Measurements from ENCODE around the gene RPL37A. TPM values are rescaled to one million over a fixed set of nuclear protein-coding genes. Genes with fewer than 3 reads are reported as not detected.

RPL37A gene
- total RNA-seq, 2 experiments from 2014 or later, result 2,088 to 2,348 TPM

GRCh38 chr2:216477283-216478035 is 21.2 kb upstream of the RPL37A start:
- DNase-seq, result no peak
- Mint-ChIP-seq H3K27ac (no peak overlapping the region), H3K4me3 (no peak overlapping the region), H3K9me3 (no peaks in the 10 kb centered on the region), H3K36me3 (ENCODE audit: low read depth) (peaks cover 47% of the 10 kb centered on the region), H3K27me3 (no peaks in the 10 kb centered on the region), H3K4me1 (peaks cover 18% of the 10 kb centered on the region)
- ChIA-PET CTCF (interaction anchor here (0.6 to 1.5 kb wide), 3 partner anchors 12 to 268 kb away, joined by 3 read pairs; no protein-coding TSS in a partner anchor), POLR2A (no interaction called here)

GRCh38 chr2:216478151-216478550 is 20.5 kb upstream of the RPL37A start:
- no peak for DNase-seq
- H3K27ac Mint-ChIP-seq, result no peak overlapping the region
- no peaks in the 10 kb centered on the region for H3K9me3 Mint-ChIP-seq
- H3K4me1 Mint-ChIP-seq, result peaks cover 18% of the 10 kb centered on the region
- H3K27me3 Mint-ChIP-seq, result no peaks in the 10 kb centered on the region
- H3K4me3 Mint-ChIP-seq, result no peak overlapping the region
- H3K36me3 Mint-ChIP-seq (ENCODE audit: low read depth), result peaks cover 52% of the 10 kb centered on the region
- ChIA-PET POLR2A (no interaction called here), CTCF (interaction anchor here (1.5 kb wide), 2 partner anchors 11 to 14 kb away, joined by 3 read pairs; no protein-coding TSS in a partner anchor)

- Mint-ChIP-seq H3K4me3 (no peak overlapping the region), H3K4me1 (peaks cover 18% of the 10 kb centered on the region), H3K9me3 (no peaks in the 10 kb centered on the region), H3K27ac (peak overlapping the region; percentile 25), H3K36me3 (ENCODE audit: low read depth) (peaks cover 50% of the 10 kb centered on the region), H3K27me3 (no peaks in the 10 kb centered on the region)
- no peak for DNase-seq
- ChIA-PET CTCF (interaction anchor here (1.5 kb wide), 2 partner anchors 11 to 13 kb away, joined by 3 read pairs; no protein-coding TSS in a partner anchor), POLR2A (no interaction called here)
Measured at GRCh38 chr2:216478791-216479190, 19.9 kb upstream of the RPL37A start.

- POLR2A ChIA-PET, result no interaction called here
- DNase-seq, result no peak
- no peaks in the 10 kb centered on the region for H3K27me3 Mint-ChIP-seq
- peaks cover 10% of the 10 kb centered on the region for H3K4me1 Mint-ChIP-seq
- peaks cover 49% of the 10 kb centered on the region for H3K36me3 Mint-ChIP-seq (ENCODE audit: low read depth)
- no peaks in the 10 kb centered on the region for H3K9me3 Mint-ChIP-seq
- CTCF ChIA-PET, result interaction anchor here (1.9 kb wide), 1 partner anchor 18 kb away, joined by 4 read pairs; the partner anchor contains the start of gene RPL37A
- H3K27ac Mint-ChIP-seq, result no peak overlapping the region
- H3K4me3 Mint-ChIP-seq, result no peak overlapping the region
Measured at GRCh38 chr2:216480221-216480620, 18.4 kb upstream of the RPL37A start.

GRCh38 chr2:216482640-216483039 is 16.0 kb upstream of the RPL37A start:
- Mint-ChIP-seq H3K27me3 (no peaks in the 10 kb centered on the region), H3K9me3 (no peaks in the 10 kb centered on the region), H3K4me3 (no peak overlapping the region), H3K36me3 (ENCODE audit: low read depth) (peaks cover 31% of the 10 kb centered on the region), H3K27ac (no peak overlapping the region), H3K4me1 (no peaks in the 10 kb centered on the region)
- CTCF ChIA-PET, result interaction anchor here (0.9 kb wide), 1 partner anchor 14 kb away, joined by 3 read pairs; no protein-coding TSS in a partner anchor
- DNase-seq, result no peak
- POLR2A ChIA-PET, result interaction anchor here (1.4 kb wide), 1 partner anchor 16 kb away, joined by 3 read pairs; the partner anchor contains the start of gene RPL37A

- DNase-seq, result no peak
- ChIA-PET POLR2A (no interaction called here), CTCF (no interaction called here)
- H3K4me3 Mint-ChIP-seq, result no peak overlapping the region
- peaks cover 17% of the 10 kb centered on the region for H3K36me3 Mint-ChIP-seq (ENCODE audit: low read depth)
- peaks cover 5% of the 10 kb centered on the region for H3K4me1 Mint-ChIP-seq
- no peaks in the 10 kb centered on the region for H3K27me3 Mint-ChIP-seq
- H3K27ac Mint-ChIP-seq, result no peak overlapping the region
- no peaks in the 10 kb centered on the region for H3K9me3 Mint-ChIP-seq
Measured at GRCh38 chr2:216485237-216485636, 13.4 kb upstream of the RPL37A start.

GRCh38 chr2:216485745-216486144 is 12.9 kb upstream of the RPL37A start:
- H3K4me3 Mint-ChIP-seq, result no peak overlapping the region
- H3K36me3 Mint-ChIP-seq (ENCODE audit: low read depth), result peaks cover 13% of the 10 kb centered on the region
- ChIA-PET POLR2A (no interaction called here), CTCF (no interaction called here)
- H3K9me3 Mint-ChIP-seq, result no peaks in the 10 kb centered on the region
- DNase-seq, result no peak
- H3K4me1 Mint-ChIP-seq, result peaks cover 5% of the 10 kb centered on the region
- H3K27ac Mint-ChIP-seq, result no peak overlapping the region
- H3K27me3 Mint-ChIP-seq, result no peaks in the 10 kb centered on the region

GRCh38 chr2:216486271-216486670 is 12.4 kb upstream of the RPL37A start:
- ChIA-PET CTCF (no interaction called here), POLR2A (no interaction called here)
- no peak overlapping the region for H3K27ac Mint-ChIP-seq
- H3K27me3 Mint-ChIP-seq, result no peaks in the 10 kb centered on the region
- peaks cover 11% of the 10 kb centered on the region for H3K36me3 Mint-ChIP-seq (ENCODE audit: low read depth)
- DNase-seq, result no peak
- no peaks in the 10 kb centered on the region for H3K9me3 Mint-ChIP-seq
- H3K4me3 Mint-ChIP-seq, result no peak overlapping the region
- H3K4me1 Mint-ChIP-seq, result peaks cover 5% of the 10 kb centered on the region

- H3K36me3 Mint-ChIP-seq (ENCODE audit: low read depth), result peaks cover 9% of the 10 kb centered on the region
- H3K27ac Mint-ChIP-seq, result no peak overlapping the region
- H3K9me3 Mint-ChIP-seq, result no peaks in the 10 kb centered on the region
- POLR2A ChIA-PET, result no interaction called here
- CTCF ChIA-PET, result no interaction called here
- DNase-seq, result no peak
- H3K4me1 Mint-ChIP-seq, result peaks cover 5% of the 10 kb centered on the region
- H3K27me3 Mint-ChIP-seq, result no peaks in the 10 kb centered on the region
- H3K4me3 Mint-ChIP-seq, result no peak overlapping the region
Measured at GRCh38 chr2:216486708-216487107, 11.9 kb upstream of the RPL37A start.

- H3K27me3 Mint-ChIP-seq, result no peaks in the 10 kb centered on the region
- CTCF ChIA-PET, result no interaction called here
- no peaks in the 10 kb centered on the region for H3K9me3 Mint-ChIP-seq
- H3K27ac Mint-ChIP-seq, result no peak overlapping the region
- peaks cover 5% of the 10 kb centered on the region for H3K4me1 Mint-ChIP-seq
- no peak for DNase-seq
- POLR2A ChIA-PET, result no interaction called here
- no peak overlapping the region for H3K4me3 Mint-ChIP-seq
- no peaks in the 10 kb centered on the region for H3K36me3 Mint-ChIP-seq (ENCODE audit: low read depth)
Measured at GRCh38 chr2:216490061-216490460, 8.6 kb upstream of the RPL37A start.

- H3K4me1 Mint-ChIP-seq, result peaks cover 18% of the 10 kb centered on the region
- no peaks in the 10 kb centered on the region for H3K9me3 Mint-ChIP-seq
- ChIA-PET CTCF (interaction anchor here (0.6 to 0.9 kb wide), 2 partner anchors 13 to 1050 kb away, joined by 3 to 5 read pairs; no protein-coding TSS in a partner anchor), POLR2A (no interaction called here)
- DNase-seq, result no peak
- H3K36me3 Mint-ChIP-seq (ENCODE audit: low read depth), result no peaks in the 10 kb centered on the region
- no peak overlapping the region for H3K4me3 Mint-ChIP-seq
- H3K27me3 Mint-ChIP-seq, result no peaks in the 10 kb centered on the region
- no peak overlapping the region for H3K27ac Mint-ChIP-seq
Measured at GRCh38 chr2:216491793-216492596, 6.6 kb upstream of the RPL37A start.

GRCh38 chr2:216492597-216493333 is 5.9 kb upstream of the RPL37A start:
- H3K27ac Mint-ChIP-seq, result no peak overlapping the region
- H3K27me3 Mint-ChIP-seq, result no peaks in the 10 kb centered on the region
- H3K9me3 Mint-ChIP-seq, result no peaks in the 10 kb centered on the region
- H3K36me3 Mint-ChIP-seq (ENCODE audit: low read depth), result peaks cover 6% of the 10 kb centered on the region
- ChIA-PET POLR2A (no interaction called here), CTCF (interaction anchor here (0.6 to 0.9 kb wide), 2 partner anchors 14 to 1050 kb away, joined by 3 to 5 read pairs; no protein-coding TSS in a partner anchor)
- no peak for DNase-seq
- H3K4me3 Mint-ChIP-seq, result no peak overlapping the region
- peaks cover 25% of the 10 kb centered on the region for H3K4me1 Mint-ChIP-seq

GRCh38 chr2:216493334-216493685 is 5.3 kb upstream of the RPL37A start:
- H3K4me3 Mint-ChIP-seq, result no peak overlapping the region
- POLR2A ChIA-PET, result no interaction called here

More at GRCh38 chr2:216493334-216493685, 5.3 kb upstream of the RPL37A start:
- Mint-ChIP-seq H3K36me3 (ENCODE audit: low read depth) (peaks cover 7% of the 10 kb centered on the region), H3K4me1 (peaks cover 30% of the 10 kb centered on the region), H3K27me3 (no peaks in the 10 kb centered on the region), H3K27ac (no peak overlapping the region), H3K9me3 (no peaks in the 10 kb centered on the region)
- CTCF ChIA-PET, result no interaction called here
- DNase-seq, result no peak
